Measurements from ENCODE around the gene GC. TPM values are rescaled to one million over a fixed set of nuclear protein-coding genes. Genes with fewer than 3 reads are reported as not detected.

Gene GC
- total and polyA plus RNA-seq, 2 of the 8 experiments (the other 6 are each of a cell fraction or from before 2014, with no cell fraction given) = 0.09 to 0.34 TPM

GRCh38 chr4:71773004-71773403 lies 10.9 kb downstream of the GC start (continued):
- TF ChIP-seq, protein P1, sequence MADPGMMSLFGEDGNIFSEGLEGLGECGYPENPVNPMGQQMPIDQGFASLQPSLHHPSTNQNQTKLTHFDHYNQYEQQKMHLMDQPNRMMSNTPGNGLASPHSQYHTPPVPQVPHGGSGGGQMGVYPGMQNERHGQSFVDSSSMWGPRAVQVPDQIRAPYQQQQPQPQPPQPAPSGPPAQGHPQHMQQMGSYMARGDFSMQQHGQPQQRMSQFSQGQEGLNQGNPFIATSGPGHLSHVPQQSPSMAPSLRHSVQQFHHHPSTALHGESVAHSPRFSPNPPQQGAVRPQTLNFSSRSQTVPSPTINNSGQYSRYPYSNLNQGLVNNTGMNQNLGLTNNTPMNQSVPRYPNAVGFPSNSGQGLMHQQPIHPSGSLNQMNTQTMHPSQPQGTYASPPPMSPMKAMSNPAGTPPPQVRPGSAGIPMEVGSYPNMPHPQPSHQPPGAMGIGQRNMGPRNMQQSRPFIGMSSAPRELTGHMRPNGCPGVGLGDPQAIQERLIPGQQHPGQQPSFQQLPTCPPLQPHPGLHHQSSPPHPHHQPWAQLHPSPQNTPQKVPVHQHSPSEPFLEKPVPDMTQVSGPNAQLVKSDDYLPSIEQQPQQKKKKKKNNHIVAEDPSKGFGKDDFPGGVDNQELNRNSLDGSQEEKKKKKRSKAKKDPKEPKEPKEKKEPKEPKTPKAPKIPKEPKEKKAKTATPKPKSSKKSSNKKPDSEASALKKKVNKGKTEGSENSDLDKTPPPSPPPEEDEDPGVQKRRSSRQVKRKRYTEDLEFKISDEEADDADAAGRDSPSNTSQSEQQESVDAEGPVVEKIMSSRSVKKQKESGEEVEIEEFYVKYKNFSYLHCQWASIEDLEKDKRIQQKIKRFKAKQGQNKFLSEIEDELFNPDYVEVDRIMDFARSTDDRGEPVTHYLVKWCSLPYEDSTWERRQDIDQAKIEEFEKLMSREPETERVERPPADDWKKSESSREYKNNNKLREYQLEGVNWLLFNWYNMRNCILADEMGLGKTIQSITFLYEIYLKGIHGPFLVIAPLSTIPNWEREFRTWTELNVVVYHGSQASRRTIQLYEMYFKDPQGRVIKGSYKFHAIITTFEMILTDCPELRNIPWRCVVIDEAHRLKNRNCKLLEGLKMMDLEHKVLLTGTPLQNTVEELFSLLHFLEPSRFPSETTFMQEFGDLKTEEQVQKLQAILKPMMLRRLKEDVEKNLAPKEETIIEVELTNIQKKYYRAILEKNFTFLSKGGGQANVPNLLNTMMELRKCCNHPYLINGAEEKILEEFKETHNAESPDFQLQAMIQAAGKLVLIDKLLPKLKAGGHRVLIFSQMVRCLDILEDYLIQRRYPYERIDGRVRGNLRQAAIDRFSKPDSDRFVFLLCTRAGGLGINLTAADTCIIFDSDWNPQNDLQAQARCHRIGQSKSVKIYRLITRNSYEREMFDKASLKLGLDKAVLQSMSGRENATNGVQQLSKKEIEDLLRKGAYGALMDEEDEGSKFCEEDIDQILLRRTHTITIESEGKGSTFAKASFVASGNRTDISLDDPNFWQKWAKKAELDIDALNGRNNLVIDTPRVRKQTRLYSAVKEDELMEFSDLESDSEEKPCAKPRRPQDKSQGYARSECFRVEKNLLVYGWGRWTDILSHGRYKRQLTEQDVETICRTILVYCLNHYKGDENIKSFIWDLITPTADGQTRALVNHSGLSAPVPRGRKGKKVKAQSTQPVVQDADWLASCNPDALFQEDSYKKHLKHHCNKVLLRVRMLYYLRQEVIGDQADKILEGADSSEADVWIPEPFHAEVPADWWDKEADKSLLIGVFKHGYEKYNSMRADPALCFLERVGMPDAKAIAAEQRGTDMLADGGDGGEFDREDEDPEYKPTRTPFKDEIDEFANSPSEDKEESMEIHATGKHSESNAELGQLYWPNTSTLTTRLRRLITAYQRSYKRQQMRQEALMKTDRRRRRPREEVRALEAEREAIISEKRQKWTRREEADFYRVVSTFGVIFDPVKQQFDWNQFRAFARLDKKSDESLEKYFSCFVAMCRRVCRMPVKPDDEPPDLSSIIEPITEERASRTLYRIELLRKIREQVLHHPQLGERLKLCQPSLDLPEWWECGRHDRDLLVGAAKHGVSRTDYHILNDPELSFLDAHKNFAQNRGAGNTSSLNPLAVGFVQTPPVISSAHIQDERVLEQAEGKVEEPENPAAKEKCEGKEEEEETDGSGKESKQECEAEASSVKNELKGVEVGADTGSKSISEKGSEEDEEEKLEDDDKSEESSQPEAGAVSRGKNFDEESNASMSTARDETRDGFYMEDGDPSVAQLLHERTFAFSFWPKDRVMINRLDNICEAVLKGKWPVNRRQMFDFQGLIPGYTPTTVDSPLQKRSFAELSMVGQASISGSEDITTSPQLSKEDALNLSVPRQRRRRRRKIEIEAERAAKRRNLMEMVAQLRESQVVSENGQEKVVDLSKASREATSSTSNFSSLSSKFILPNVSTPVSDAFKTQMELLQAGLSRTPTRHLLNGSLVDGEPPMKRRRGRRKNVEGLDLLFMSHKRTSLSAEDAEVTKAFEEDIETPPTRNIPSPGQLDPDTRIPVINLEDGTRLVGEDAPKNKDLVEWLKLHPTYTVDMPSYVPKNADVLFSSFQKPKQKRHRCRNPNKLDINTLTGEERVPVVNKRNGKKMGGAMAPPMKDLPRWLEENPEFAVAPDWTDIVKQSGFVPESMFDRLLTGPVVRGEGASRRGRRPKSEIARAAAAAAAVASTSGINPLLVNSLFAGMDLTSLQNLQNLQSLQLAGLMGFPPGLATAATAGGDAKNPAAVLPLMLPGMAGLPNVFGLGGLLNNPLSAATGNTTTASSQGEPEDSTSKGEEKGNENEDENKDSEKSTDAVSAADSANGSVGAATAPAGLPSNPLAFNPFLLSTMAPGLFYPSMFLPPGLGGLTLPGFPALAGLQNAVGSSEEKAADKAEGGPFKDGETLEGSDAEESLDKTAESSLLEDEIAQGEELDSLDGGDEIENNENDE (IDR thresholded peaks at IDR 0.05; ENCODE audit: insufficient replicate concordance, low read length) = no peak
- no peak for TF ChIP-seq ZNF274 (IDR thresholded peaks at IDR 0.05; ENCODE audit: borderline replicate concordance, extremely low read depth, low read length)
- TF ChIP-seq SUZ12 (IDR thresholded peaks at IDR 0.05; ENCODE audit: low read length) = no peak
- TF ChIP-seq BRCA1 (IDR thresholded peaks at IDR 0.05; ENCODE audit: low read depth, low read length) = no peak
- TF ChIP-seq TAF1 (IDR thresholded peaks at IDR 0.05; ENCODE audit: low read depth, low read length) = no peak
- no peak for TF ChIP-seq KDM1A (IDR thresholded peaks at IDR 0.05; ENCODE audit: borderline replicate concordance, low read length)
- no peak for TF ChIP-seq JUND (IDR thresholded peaks at IDR 0.05; ENCODE audit: low read length)
- TF ChIP-seq SIRT6 (IDR thresholded peaks at IDR 0.05; ENCODE audit: low read length) = no peak
- TF ChIP-seq POLR2AphosphoS5 (IDR thresholded peaks at IDR 0.05; ENCODE audit: low read depth, low read length) = no peak
- TF ChIP-seq RFX5 (IDR thresholded peaks at IDR 0.05; ENCODE audit: borderline replicate concordance, low read depth, low read length) = no peak

Data from H1 (cell line).